A549 (cell line): ENCODE measurements around the gene DOCK1. TPM values are rescaled to one million over a fixed set of nuclear protein-coding genes. Genes with fewer than 3 reads are reported as not detected.

Experiments
- ATAC-seq, 2 experiments: fragments of 200-7000 bp in 1 of 2; fragments of >200 bp in 1 of 2; cut with Nextera tagmentation in 1 of 2; cut with Tn5 transposase in 1 of 2; 3 replicates each; pipeline versions ENCODE4 v1.8.0 to v1.9.1; 2018 to 2020; ENCODE audit warnings: mild to moderate bottlenecking in 1 of 2, moderate library complexity in 1 of 2
- CTCF ChIA-PET: fragments of 300-600 bp; sonication (Branson Sonifier 250); formaldehyde crosslinking; extraction: SDS; loops from one replicate; lab custom pipeline; 2021; ENCODE audit warnings: antibody characterized with exemption, inconsistent platforms; lab: Yijun Ruan, JAX
- POLR2A ChIA-PET: fragments of 350-600 bp; formaldehyde crosslinking; extraction: SDS; loops from one replicate; lab custom pipeline; 2021; ENCODE audit warnings: antibody characterized with exemption, inconsistent platforms; lab: Yijun Ruan, JAX
- DNase-seq, 2 experiments: peaks; one replicate each; pipeline versions ENCODE4 v3.0.0 to v3.0.0-alpha.2; 2011 to 2016; ENCODE audit warnings: low read depth in 1 of 2, low spot score in 1 of 2
- FAIRE-seq: peaks from 2 replicates; lab custom pipeline; 2011; peaks lifted over from hg19 to GRCh38; lab: Jason Lieb, UNC
- H3K27ac ChIP-seq, 2 experiments: fragments of >200 bp; sonication (Bioruptor Twin); formaldehyde crosslinking; 3 replicates each; pipeline ENCODE4 v1.5.1; 2016 to 2017
- H3K4me1 ChIP-seq: fragments of >200 bp; sonication (Bioruptor Twin); formaldehyde crosslinking; 3 replicates; pipeline ENCODE4 v1.6.1; 2016
- H3K4me2 ChIP-seq: fragments of >200 bp; sonication (Bioruptor Twin); formaldehyde crosslinking; 3 replicates; pipeline ENCODE4 v1.6.1; 2016
- H3K4me3 ChIP-seq: fragments of >200 bp; sonication (Bioruptor Twin); formaldehyde crosslinking; 3 replicates; pipeline ENCODE4 v1.5.1; 2016
- H3K9me3 ChIP-seq: fragments of >200 bp; sonication (Bioruptor Twin); formaldehyde crosslinking; 3 replicates; pipeline ENCODE4 v1.6.1; 2016
- BHLHE40 ChIP-seq: IDR thresholded peaks from 2 replicates; pipeline ENCODE4 v1.6.1; 2012; ENCODE audit warnings: low read depth, low read length, inconsistent platforms
- CEBPB ChIP-seq, 2 experiments: fragments of >200 bp in 1 of 2; sonication (Bioruptor Twin) in 1 of 2; formaldehyde crosslinking in 1 of 2; IDR thresholded peaks; 2 replicates each; pipeline ENCODE4 v1.6.1; 2012 to 2016
- CHD4 ChIP-seq: fragments of 200-600 bp; sonication (generic); IDR thresholded peaks from 2 replicates; pipeline ENCODE4 v1.6.1; 2016; ENCODE audit warnings: antibody characterized with exemption, mild to moderate bottlenecking, borderline replicate concordance
- EHMT2 ChIP-seq: fragments of 200-600 bp; sonication (generic); IDR thresholded peaks from 2 replicates; pipeline ENCODE4 v1.6.1; 2016; ENCODE audit warnings: antibody characterized with exemption, low read depth, mild to moderate bottlenecking, moderate library complexity
- EP300 ChIP-seq, 2 experiments: fragments of >200 bp; sonication (Bioruptor Twin); formaldehyde crosslinking; IDR thresholded peaks; 2 replicates in 1 of 2; 3 replicates in 1 of 2; pipeline ENCODE4 v1.6.1; 2016 to 2017
- ESRRA ChIP-seq: fragments of 150-350 bp; IDR thresholded peaks from 2 replicates; pipeline ENCODE4 v1.6.1; 2014; ENCODE audit warnings: mild to moderate bottlenecking, low read length, borderline replicate concordance
- FOSL2 ChIP-seq, 2 experiments: fragments of 450-650 bp in 1 of 2; fragments of >200 bp in 1 of 2; sonication (Bioruptor Twin) in 1 of 2; formaldehyde crosslinking; IDR thresholded peaks; 2 replicates each; pipeline versions ENCODE4 v1.5.0 to v1.6.1; 2016 to 2020; ENCODE audit warnings: mild to moderate bottlenecking in 1 of 2, moderate library complexity in 1 of 2
- FOXS1 ChIP-seq: fragments of 250-450 bp; sonication (Bioruptor Pico); IDR thresholded peaks from 2 replicates; pipeline ENCODE4 v1.5.0; 2020; ENCODE audit warnings: mild to moderate bottlenecking, moderate library complexity
- GATA3 ChIP-seq: IDR thresholded peaks from 2 replicates; pipeline ENCODE4 v1.6.1; 2012; ENCODE audit warnings: borderline replicate concordance
- HDAC2 ChIP-seq: fragments of 200-600 bp; sonication (generic); IDR thresholded peaks from 2 replicates; pipeline ENCODE4 v1.6.1; 2016
- HEYL ChIP-seq: fragments of 250-450 bp; sonication (Bioruptor Pico); IDR thresholded peaks from 2 replicates; pipeline ENCODE4 v1.8.0; 2021; ENCODE audit warnings: mild to moderate bottlenecking, moderate library complexity
- HOXB13 ChIP-seq: fragments of 250-450 bp; sonication (Bioruptor Pico); IDR thresholded peaks from 2 replicates; pipeline ENCODE4 v1.5.0; 2020; ENCODE audit warnings: low read depth, mild to moderate bottlenecking, moderate library complexity
- HOXB5 ChIP-seq: fragments of 250-450 bp; sonication (Bioruptor Pico); IDR thresholded peaks from 2 replicates; pipeline ENCODE4 v1.5.0; 2020; ENCODE audit warnings: mild to moderate bottlenecking, moderate library complexity
- KDM1A ChIP-seq: fragments of 200-600 bp; sonication (generic); IDR thresholded peaks from 2 replicates; pipeline ENCODE4 v1.6.1; 2016; ENCODE audit warnings: low read depth, mild to moderate bottlenecking
- KDM5A ChIP-seq: fragments of 200-600 bp; sonication (generic); IDR thresholded peaks from 2 replicates; pipeline ENCODE4 v1.6.1; 2016; ENCODE audit warnings: antibody characterized with exemption, mild to moderate bottlenecking
- MAFK ChIP-seq: fragments of 450-650 bp; IDR thresholded peaks from 2 replicates; pipeline ENCODE4 v1.6.1; 2014; ENCODE audit not compliant: partially characterized antibody
- NFE2L2 ChIP-seq: fragments of 150-350 bp; conservative IDR thresholded peaks from 2 replicates; pipeline ENCODE4 v1.6.1; 2014; ENCODE audit warnings: low read length
- NR3C1 ChIP-seq: fragments of >200 bp; sonication (Bioruptor Twin); formaldehyde crosslinking; IDR thresholded peaks from 3 replicates; pipeline ENCODE4 v1.6.1; 2017
- POLR2A ChIP-seq: IDR thresholded peaks from 2 replicates; pipeline ENCODE4 v1.6.1; 2012; ENCODE audit warnings: mild to moderate bottlenecking, low read length
- POLR2AphosphoS2 ChIP-seq: conservative IDR thresholded peaks from 2 replicates; pipeline ENCODE4 v1.6.1; 2012; ENCODE audit warnings: low read length, improper control_type of control experiment, inconsistent platforms
- RAD21 ChIP-seq, 2 experiments: fragments of >200 bp in 1 of 2; sonication (Bioruptor Twin) in 1 of 2; formaldehyde crosslinking in 1 of 2; IDR thresholded peaks in 1 of 2; conservative IDR thresholded peaks in 1 of 2; 2 replicates in 1 of 2; 3 replicates in 1 of 2; pipeline ENCODE4 v1.6.1; 2012 to 2018; ENCODE audit warnings: inconsistent platforms in 1 of 2
- RARB ChIP-seq: fragments of 250-450 bp; sonication (Bioruptor Pico); IDR thresholded peaks from 2 replicates; pipeline ENCODE4 v1.8.0; 2021; ENCODE audit warnings: mild to moderate bottlenecking, moderate library complexity
- RCOR1 ChIP-seq: fragments of 150-350 bp; IDR thresholded peaks from 2 replicates; pipeline ENCODE4 v1.6.1; 2014; ENCODE audit warnings: antibody characterized with exemption, low read length, low read depth
- REST ChIP-seq: fragments of 200-600 bp; sonication (generic); IDR thresholded peaks from 2 replicates; pipeline ENCODE4 v1.6.1; 2016; ENCODE audit warnings: antibody characterized with exemption, mild to moderate bottlenecking, moderate library complexity
- RFX5 ChIP-seq: fragments of 450-650 bp; IDR thresholded peaks from 2 replicates; pipeline ENCODE4 v1.7.1; 2014; ENCODE audit warnings: antibody characterized with exemption, mild to moderate bottlenecking, moderate library complexity
- SMC3 ChIP-seq: fragments of >200 bp; sonication (Bioruptor Twin); formaldehyde crosslinking; IDR thresholded peaks from 3 replicates; pipeline ENCODE4 v1.6.1; 2018; ENCODE audit warnings: inconsistent platforms
- SREBF2 ChIP-seq: fragments of 450-650 bp; IDR thresholded peaks from 2 replicates; pipeline ENCODE4 v1.6.1; 2014; ENCODE audit warnings: mild to moderate bottlenecking, moderate library complexity
- USF2 ChIP-seq: fragments of 450-650 bp; IDR thresholded peaks from 2 replicates; pipeline ENCODE4 v1.6.1; 2014; ENCODE audit warnings: antibody characterized with exemption
- ZFP36 ChIP-seq: fragments of 450-650 bp; IDR thresholded peaks from 2 replicates; pipeline ENCODE4 v1.6.1; 2014; ENCODE audit warnings: borderline replicate concordance; ENCODE audit not compliant: partially characterized antibody
- ZNF302 ChIP-seq: fragments of 250-450 bp; sonication (Bioruptor Pico); IDR thresholded peaks from 2 replicates; pipeline ENCODE4 v1.9.0; 2021; ENCODE audit warnings: inconsistent platforms, mild to moderate bottlenecking, moderate library complexity
- WGBS: methylation state at CpG from one replicate; pipeline ENCODE4 v1.1.6; 2017; ENCODE audit errors: missing lambda C conversion rate; 5-methylcytosine and 5-hydroxymethylcytosine counted together
- polyA plus RNA-seq, 4 experiments: library from polyadenylated mRNA; depleted of rRNA in 3 of 4; stranded (reverse); fragments of >200 nt; fragmentation: RNase III in 1 of 4; extraction: RNeasy Plus Mini Kit Qiagen cat#74134 plus additional on column Dnase treatment in 1 of 4; gene quantifications; 2 replicates in 3 of 4; 3 replicates in 1 of 4; pipeline ENCODE4 v1.2.3, GENCODE V29; 2011 to 2017
- TF ChIP-seq, protein P1 (sequence below): IDR thresholded peaks from 2 replicates; pipeline ENCODE4 v1.6.1; 2012; ENCODE audit warnings: low read depth, borderline replicate concordance
- TF ChIP-seq, protein P2 (sequence below): IDR thresholded peaks from 2 replicates; pipeline ENCODE4 v1.6.1; 2012
- TF ChIP-seq, protein P3 (sequence below): fragments of >200 bp; sonication (Bioruptor Twin); formaldehyde crosslinking; IDR thresholded peaks from 3 replicates; pipeline ENCODE4 v1.5.1; 2016

The DOCK1 gene
- polyA plus RNA-seq, 2 of the 4 experiments (the other 2 are of a cell fraction), result 22.6 to 28.2 TPM

DNA sequence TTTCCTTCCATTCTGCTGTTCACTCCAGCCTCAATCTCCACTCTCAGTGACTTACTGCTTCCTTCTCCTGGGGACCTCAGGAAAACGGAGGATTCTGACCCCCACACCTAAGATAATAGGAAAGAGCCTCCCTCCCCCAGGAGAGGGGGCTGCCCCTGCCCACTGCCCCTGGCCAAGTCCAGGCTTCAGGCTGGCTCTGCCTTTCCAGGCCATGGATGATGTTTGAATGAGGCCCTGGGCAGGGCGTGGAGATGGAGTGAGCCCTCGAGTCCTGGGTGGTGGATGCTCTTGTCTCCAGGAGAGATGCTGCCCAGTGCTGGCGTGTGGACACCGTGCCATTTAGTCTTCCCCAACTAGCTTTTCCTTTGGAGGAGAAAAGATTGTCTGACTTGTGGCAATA lies 184.2 kb downstream of the DOCK1 start:
- FAIRE-seq (no peak), DNase-seq (no peak), ATAC-seq (no peak)
- Histone ChIP-seq H3K4me2 (no peak overlapping the region), H3K27ac (no peak overlapping the region), H3K4me1 (no peaks in the 10 kb centered on the region), H3K4me3 (no peak overlapping the region), H3K9me3 (no peaks in the 10 kb centered on the region)
- WGBS, result 88% methylated on average over 4 of the region's 5 CpGs
- POLR2A ChIA-PET, result no interaction called here
- CTCF ChIA-PET, result no interaction called here
- TF ChIP-seq RARB (CRISPR knock-in tag) (no peak), RAD21 (conservative IDR thresholded peaks at IDR 0.05 in 1 of 2, IDR thresholded peaks at IDR 0.05 in 1 of 2) (no peak), CEBPB (IDR thresholded peaks at IDR 0.05) (no peak), MAFK (no peak), HOXB13 (no peak), NR3C1 (no peak), REST (no peak), NFE2L2 (no peak), RCOR1 (no peak), HOXB5 (CRISPR knock-in tag) (no peak), ZFP36 (no peak), HDAC2 (no peak), KDM1A (no peak), POLR2A (no peak), BHLHE40 (no peak), USF2 (no peak), SREBF2 (no peak), CHD4 (no peak)
- TF ChIP-seq, protein P1, sequence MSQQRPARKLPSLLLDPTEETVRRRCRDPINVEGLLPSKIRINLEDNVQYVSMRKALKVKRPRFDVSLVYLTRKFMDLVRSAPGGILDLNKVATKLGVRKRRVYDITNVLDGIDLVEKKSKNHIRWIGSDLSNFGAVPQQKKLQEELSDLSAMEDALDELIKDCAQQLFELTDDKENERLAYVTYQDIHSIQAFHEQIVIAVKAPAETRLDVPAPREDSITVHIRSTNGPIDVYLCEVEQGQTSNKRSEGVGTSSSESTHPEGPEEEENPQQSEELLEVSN, result no peak
- TF ChIP-seq, protein P2, sequence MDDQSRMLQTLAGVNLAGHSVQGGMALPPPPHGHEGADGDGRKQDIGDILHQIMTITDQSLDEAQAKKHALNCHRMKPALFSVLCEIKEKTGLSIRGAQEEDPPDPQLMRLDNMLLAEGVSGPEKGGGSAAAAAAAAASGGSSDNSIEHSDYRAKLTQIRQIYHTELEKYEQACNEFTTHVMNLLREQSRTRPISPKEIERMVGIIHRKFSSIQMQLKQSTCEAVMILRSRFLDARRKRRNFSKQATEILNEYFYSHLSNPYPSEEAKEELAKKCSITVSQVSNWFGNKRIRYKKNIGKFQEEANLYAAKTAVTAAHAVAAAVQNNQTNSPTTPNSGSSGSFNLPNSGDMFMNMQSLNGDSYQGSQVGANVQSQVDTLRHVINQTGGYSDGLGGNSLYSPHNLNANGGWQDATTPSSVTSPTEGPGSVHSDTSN, result no peak

DNA sequence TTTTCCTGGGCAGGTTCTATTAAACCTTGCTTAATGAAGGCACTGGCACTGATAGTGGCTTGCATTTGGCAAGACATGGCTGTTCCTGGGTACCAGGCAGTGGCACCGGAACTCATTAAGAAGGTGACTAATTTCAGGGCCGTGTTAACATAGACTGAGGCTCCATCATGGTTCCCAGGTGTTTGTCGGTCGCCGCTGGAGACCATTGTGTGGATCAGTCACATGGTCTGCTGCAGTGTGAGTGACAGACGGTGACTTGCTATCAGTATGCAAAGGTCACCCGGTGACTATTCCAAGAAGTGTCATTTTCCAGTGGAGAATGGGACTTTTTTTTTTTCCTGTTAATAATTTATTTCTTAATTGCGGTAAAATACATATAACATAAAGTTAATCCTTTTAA lies 184.9 kb downstream of the DOCK1 start:
- H3K4me3 ChIP-seq, result no peak overlapping the region
- 95% methylated on average over 8 of the region's 8 CpGs for WGBS
- ATAC-seq, result no peak
- no peak for FAIRE-seq
- ChIA-PET POLR2A (no interaction called here), CTCF (no interaction called here)
- H3K4me1 ChIP-seq, result no peaks in the 10 kb centered on the region
- no peak for DNase-seq
- H3K27ac ChIP-seq, result no peak overlapping the region
- no peak overlapping the region for H3K4me2 ChIP-seq
- H3K9me3 ChIP-seq, result no peaks in the 10 kb centered on the region
- TF ChIP-seq ZNF302 (CRISPR knock-in tag) (no peak), FOXS1 (CRISPR knock-in tag) (no peak), CEBPB (IDR thresholded peaks at IDR 0.05) (no peak), EHMT2 (no peak), NR3C1 (no peak), SMC3 (no peak), RFX5 (no peak), EP300 (IDR thresholded peaks at IDR 0.05) (no peak), FOSL2 (IDR thresholded peaks at IDR 0.05) (no peak), FOSL2 (CRISPR knock-in tag; IDR thresholded peaks at IDR 0.05) (no peak), HDAC2 (no peak), GATA3 (no peak), RARB (CRISPR knock-in tag) (no peak), POLR2AphosphoS2 (no peak), ESRRA (no peak), KDM5A (no peak), HEYL (CRISPR knock-in tag) (no peak), RCOR1 (no peak)
- TF ChIP-seq, protein P3, sequence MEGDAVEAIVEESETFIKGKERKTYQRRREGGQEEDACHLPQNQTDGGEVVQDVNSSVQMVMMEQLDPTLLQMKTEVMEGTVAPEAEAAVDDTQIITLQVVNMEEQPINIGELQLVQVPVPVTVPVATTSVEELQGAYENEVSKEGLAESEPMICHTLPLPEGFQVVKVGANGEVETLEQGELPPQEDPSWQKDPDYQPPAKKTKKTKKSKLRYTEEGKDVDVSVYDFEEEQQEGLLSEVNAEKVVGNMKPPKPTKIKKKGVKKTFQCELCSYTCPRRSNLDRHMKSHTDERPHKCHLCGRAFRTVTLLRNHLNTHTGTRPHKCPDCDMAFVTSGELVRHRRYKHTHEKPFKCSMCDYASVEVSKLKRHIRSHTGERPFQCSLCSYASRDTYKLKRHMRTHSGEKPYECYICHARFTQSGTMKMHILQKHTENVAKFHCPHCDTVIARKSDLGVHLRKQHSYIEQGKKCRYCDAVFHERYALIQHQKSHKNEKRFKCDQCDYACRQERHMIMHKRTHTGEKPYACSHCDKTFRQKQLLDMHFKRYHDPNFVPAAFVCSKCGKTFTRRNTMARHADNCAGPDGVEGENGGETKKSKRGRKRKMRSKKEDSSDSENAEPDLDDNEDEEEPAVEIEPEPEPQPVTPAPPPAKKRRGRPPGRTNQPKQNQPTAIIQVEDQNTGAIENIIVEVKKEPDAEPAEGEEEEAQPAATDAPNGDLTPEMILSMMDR, result no peak
